ENCODE results near the gene PLEKHJ1.

The PLEKHJ1 gene

DNA sequence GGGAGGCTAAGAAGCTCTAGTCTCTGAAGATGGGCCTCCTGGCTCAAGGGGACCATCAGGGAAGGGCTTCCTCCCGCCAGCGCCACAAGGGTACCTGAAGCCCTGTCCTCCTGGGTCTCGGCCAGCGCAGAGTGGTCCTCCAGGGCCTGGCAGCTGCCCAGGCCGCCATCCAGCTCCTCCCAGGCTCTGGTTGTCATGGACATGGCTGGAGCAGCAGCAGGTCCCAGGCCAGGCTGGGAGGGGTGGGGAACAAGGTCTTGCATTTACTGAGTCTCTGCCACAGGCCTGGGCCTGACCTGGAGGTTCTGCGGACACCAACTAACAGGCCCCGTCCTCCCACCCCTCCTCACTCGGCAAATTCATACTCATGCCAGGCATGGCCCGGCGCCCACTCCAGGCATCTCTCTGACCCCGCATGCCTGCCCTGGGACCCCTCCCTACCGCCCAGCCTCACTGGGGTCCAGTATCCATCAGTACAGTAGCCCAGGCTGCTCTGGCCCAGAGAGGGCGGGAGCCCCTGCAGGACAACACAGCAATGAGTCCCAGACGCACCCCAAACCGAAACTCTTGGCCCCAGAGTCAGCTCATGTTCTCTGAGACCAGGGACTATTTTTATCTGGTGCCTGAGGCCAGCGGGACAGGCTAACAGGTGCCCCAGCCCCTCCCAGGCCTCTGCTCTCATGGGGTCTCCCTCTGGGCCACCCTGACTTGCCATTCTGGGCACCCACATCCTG lies 19.1 kb upstream of the PLEKHJ1 start:
- no peak overlapping the region for H3K4me3 ChIP-seq (ENCODE audit: low read length)
- no peak for TF ChIP-seq CTCF (IDR thresholded peaks at IDR 0.05; ENCODE audit: insufficient read depth, low read depth, low read length, missing control alignments)

DNA sequence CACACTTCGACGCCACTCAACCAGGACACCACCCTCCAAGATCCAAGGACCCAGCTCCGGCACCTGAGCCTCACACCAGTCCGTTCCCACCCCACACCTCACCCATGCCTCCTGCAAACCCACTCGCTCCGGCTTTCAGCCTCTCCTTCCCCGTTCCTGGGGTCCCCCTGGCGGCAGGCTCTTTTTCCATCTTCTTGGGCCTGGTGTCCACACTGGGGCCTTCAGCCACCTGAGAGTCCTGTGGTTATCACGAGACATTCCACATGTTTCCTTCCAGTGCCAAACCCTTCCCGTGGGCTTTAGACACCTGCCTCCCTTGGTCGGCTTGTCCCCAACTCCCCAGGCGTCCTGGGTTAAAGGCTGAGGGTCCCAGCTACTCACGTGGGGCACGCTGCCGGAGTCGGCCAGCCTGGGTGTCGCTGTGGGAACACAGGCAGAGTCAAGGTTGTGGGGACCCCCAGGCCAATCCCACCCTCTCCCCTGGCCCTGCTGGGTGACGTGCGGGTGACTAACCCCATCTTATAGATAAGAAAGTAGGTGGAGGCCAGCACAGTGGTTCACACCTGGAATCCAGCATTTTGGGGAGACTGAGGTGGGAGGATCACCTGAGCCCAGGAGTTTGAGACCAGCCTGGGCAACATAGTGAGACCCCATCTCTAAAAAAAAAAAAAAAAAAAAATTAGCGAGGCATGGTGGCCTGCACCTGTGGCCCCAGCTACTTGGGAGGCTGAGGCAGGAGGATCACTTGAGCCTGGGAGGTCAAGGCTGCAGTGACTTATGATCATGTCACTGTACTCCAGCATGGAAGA lies 18.1 kb upstream of the PLEKHJ1 start:
- no peak overlapping the region for H3K4me3 ChIP-seq (ENCODE audit: low read length)
- peak; percentile 36 for TF ChIP-seq CTCF (IDR thresholded peaks at IDR 0.05; ENCODE audit: insufficient read depth, low read depth, low read length, missing control alignments)
- DNase-seq (ENCODE audit: low read depth) = peak; percentile 52

More for the DNA sequence above, 19.1 kb upstream of the PLEKHJ1 start:
- no peak for DNase-seq (ENCODE audit: low read depth)

DNA sequence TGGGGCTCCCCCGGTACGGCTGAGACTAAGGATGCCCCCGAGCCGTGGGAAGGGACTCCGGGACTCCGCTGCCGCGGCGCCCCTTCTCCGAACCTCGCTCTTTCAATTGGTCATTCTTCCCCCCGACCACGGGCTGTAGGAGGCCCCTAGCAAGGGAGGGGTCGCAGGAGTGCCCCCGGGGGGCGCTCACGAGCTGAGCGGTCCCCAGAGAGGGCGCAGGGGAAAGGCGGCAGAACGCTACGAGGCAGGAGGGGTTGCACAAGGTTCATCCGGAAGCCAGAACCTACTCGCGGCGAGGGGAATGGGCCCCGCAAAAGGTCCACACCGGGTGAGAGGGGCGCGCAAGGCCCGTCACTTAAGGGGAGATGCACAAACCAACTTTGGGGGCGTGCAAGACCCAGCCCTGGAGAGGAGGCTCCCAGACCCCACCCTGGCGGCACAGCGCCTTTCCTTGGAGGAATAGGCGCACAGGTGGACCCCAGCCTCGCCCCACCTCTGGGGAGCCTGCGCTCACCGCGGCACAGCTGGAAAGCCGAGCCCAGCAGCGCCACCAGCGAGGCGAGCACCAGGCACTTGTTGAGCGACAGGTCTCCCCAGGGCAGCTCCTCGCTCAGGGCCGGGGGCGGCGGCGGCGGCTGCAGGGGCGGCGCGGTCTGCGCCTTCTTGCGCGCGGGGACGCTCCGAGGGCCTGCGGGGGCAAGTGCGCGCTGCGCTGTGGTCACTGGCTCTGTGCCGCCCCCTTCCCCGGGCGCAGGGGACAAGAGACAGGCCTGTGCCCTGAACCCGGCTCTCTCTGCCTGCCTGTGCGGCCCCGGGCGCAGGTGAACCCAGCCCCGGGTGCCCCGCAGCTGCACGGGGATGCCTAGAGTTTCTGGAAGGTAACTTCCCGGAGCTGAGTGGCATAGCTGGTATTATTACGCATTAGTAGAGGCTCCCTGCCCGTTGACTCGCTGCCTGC lies 17.3 kb upstream of the PLEKHJ1 start:
- TF ChIP-seq CTCF (IDR thresholded peaks at IDR 0.05; ENCODE audit: insufficient read depth, low read depth, low read length, missing control alignments) = no peak
- DNase-seq (ENCODE audit: low read depth) = no peak
- no peak overlapping the region for H3K4me3 ChIP-seq (ENCODE audit: low read length)

DNA sequence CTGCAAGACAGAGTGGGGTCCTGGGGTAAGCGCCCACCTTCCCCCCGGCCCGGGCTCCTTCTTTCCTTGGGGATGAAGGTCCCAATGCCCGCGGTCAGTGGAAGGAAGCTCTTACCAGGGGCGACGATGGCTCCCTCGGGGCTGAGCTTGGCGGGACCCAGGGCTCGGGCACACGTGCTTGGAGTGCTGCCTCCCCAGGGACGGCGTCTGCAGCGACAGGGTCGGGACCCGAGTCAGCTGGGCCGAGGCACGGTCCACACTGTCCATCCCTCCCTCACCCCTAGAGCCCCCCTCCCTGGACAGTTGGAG lies 16.6 kb upstream of the PLEKHJ1 start:
- no peak for DNase-seq (ENCODE audit: low read depth)
- H3K4me3 ChIP-seq (ENCODE audit: low read length) = no peak overlapping the region

DNA sequence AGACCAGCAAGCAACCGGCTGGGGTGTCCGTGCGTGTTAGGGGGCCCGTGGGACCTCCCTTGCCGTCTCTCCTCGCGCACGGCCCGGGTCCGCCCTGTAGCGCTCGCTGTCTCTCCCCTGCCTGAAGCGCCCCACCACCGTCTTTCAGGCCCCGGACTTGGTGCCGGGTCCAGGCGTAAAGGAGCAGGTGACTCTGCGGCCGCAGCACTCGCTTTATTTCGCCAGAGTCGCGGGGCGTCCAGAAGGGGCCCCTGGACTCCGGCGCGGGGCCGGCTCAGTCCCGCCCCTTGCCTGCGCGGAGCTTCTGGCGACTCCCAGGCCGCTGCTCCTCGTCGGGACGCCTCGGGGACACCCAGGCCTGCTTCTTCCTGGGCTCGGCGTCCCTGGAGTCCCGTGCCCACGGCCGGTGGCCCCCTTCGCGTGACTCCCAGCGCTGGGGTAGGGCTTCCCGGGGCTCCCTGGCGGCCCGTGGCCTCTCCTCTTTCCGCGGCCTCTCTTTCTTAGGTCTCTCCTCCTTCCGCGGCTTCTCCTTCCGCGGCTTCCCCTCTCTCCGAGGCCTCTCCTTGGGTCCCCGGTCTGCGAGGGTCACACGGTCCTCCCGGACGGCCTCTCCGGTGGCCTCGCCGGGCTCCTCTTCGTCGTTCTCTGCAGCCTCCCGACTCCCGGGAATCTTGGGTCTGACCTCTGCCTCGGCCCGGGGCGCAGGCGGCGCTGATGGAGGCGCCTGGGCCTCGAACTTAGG lies 16.1 kb upstream of the PLEKHJ1 start:
- no peak for DNase-seq (ENCODE audit: low read depth)

More for the DNA sequence above, 16.6 kb upstream of the PLEKHJ1 start:
- TF ChIP-seq CTCF (IDR thresholded peaks at IDR 0.05; ENCODE audit: insufficient read depth, low read depth, low read length, missing control alignments) = no peak

More for the DNA sequence above, 16.1 kb upstream of the PLEKHJ1 start:
- no peak for TF ChIP-seq CTCF (IDR thresholded peaks at IDR 0.05; ENCODE audit: insufficient read depth, low read depth, low read length, missing control alignments)
- H3K4me3 ChIP-seq (ENCODE audit: low read length) = no peak overlapping the region
